Esophagus squamous epithelium (tissue), 4 donors: ENCODE data around the gene METRN.

ENCODE experiments used
- POLR2A ChIP-seq, 4 donors: fragments of 450-650 bp; IDR thresholded peaks; one replicate each; pipeline ENCODE4 v1.6.1; 2017; ENCODE audit warnings: antibody characterized with exemption in 4 of 4, mild to moderate bottlenecking in 4 of 4, moderate library complexity in 3 of 4
- TF ChIP-seq, protein P1 (sequence below), 6 experiments: fragments of 450-650 bp in 4 of 6; fragments of 200-600 bp in 2 of 6; sonication (generic) in 2 of 6; IDR thresholded peaks; one replicate each; pipeline ENCODE4 v1.5.1; 2016 to 2019; ENCODE audit warnings: antibody characterized with exemption in 6 of 6, mild to moderate bottlenecking in 4 of 6, moderate library complexity in 4 of 6

DNA sequence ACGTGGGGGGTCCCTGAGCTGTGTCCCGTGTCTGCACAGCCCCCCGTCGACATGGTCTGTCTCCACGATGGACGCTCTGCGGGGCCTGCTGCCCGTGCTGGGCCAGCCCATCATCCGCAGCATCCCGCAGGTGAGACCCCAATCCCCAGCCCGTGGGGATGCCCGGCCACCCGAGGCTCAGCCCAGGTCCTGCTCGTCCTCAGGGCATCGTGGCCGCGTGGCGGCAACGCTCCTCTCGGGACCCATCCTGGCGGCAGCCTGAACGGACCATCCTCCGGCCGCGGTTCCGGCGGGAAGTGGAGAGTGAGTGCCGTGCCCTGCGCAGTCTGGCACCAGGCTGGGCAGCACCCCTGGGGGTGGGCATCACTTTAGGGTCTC is 50.6 kb downstream of the METRN start:
- TF ChIP-seq, protein P1, sequence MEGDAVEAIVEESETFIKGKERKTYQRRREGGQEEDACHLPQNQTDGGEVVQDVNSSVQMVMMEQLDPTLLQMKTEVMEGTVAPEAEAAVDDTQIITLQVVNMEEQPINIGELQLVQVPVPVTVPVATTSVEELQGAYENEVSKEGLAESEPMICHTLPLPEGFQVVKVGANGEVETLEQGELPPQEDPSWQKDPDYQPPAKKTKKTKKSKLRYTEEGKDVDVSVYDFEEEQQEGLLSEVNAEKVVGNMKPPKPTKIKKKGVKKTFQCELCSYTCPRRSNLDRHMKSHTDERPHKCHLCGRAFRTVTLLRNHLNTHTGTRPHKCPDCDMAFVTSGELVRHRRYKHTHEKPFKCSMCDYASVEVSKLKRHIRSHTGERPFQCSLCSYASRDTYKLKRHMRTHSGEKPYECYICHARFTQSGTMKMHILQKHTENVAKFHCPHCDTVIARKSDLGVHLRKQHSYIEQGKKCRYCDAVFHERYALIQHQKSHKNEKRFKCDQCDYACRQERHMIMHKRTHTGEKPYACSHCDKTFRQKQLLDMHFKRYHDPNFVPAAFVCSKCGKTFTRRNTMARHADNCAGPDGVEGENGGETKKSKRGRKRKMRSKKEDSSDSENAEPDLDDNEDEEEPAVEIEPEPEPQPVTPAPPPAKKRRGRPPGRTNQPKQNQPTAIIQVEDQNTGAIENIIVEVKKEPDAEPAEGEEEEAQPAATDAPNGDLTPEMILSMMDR (IDR thresholded peaks at IDR 0.05) = no peak
- no peak for TF ChIP-seq POLR2A (IDR thresholded peaks at IDR 0.05)
